Measurements from ENCODE around the gene CDK15.

CDK15 gene

GRCh38 chr2:201939453-201939941, 133.2 kb downstream of the CDK15 start:
- no peak for DNase-seq (ENCODE audit: low spot score)

GRCh38 chr2:201942531-201942930, 136.2 kb downstream of the CDK15 start:
- no peak for DNase-seq (ENCODE audit: low spot score)

Measured in left forelimb (tissue), 1 donor.